H9 (cell line): ENCODE data around the gene CCDC12. TPM values are rescaled to one million over a fixed set of nuclear protein-coding genes. Genes with fewer than 3 reads are reported as not detected.

ENCODE experiments used
- DNase-seq: peaks from one replicate; pipeline ENCODE4 v3.0.0-alpha.2; 2017
- H2AFZ ChIP-seq: one replicate; pipeline ENCODE4 v1.6.1; 2013; ENCODE audit warnings: mild to moderate bottlenecking, low read length, control low read depth, moderate library complexity
- H2AK5ac ChIP-seq: 2 replicates; pipeline ENCODE4 v1.6.1; 2013; ENCODE audit warnings: low read length, control low read depth, mixed read lengths; ENCODE audit not compliant: insufficient read length
- H2BK120ac ChIP-seq: one replicate; pipeline ENCODE4 v1.6.1; 2013; ENCODE audit warnings: low read depth, mild to moderate bottlenecking, low read length, control low read depth, inconsistent platforms; ENCODE audit not compliant: poor library complexity, severe bottlenecking
- H2BK12ac ChIP-seq: 2 replicates; pipeline ENCODE4 v1.6.1; 2013; ENCODE audit warnings: low read length, control low read depth, mixed read lengths, low read depth; ENCODE audit not compliant: insufficient read length
- H2BK15ac ChIP-seq: 2 replicates; pipeline ENCODE4 v1.6.1; 2013; ENCODE audit warnings: low read depth, low read length, control low read depth
- H2BK20ac ChIP-seq: one replicate; pipeline ENCODE4 v1.6.1; 2013; ENCODE audit warnings: low read depth, mild to moderate bottlenecking, low read length, control low read depth, inconsistent platforms; ENCODE audit not compliant: poor library complexity, severe bottlenecking
- H2BK5ac ChIP-seq: 2 replicates; pipeline ENCODE4 v1.6.1; 2013; ENCODE audit warnings: low read length, control low read depth, mixed read lengths; ENCODE audit not compliant: insufficient read length
- H3K14ac ChIP-seq: 2 replicates; pipeline ENCODE4 v1.6.1; 2013; ENCODE audit warnings: low read length, control low read depth; ENCODE audit not compliant: insufficient read depth
- H3K18ac ChIP-seq: 2 replicates; pipeline ENCODE4 v1.6.1; 2013; ENCODE audit warnings: low read depth, mild to moderate bottlenecking, mixed read lengths, low read length, control low read depth; ENCODE audit not compliant: insufficient read length
- H3K23ac ChIP-seq: 2 replicates; pipeline ENCODE4 v1.6.1; 2013; ENCODE audit warnings: low read length, control low read depth, mixed read lengths, low read depth; ENCODE audit not compliant: insufficient read length
- H3K23me2 ChIP-seq: 2 replicates; pipeline ENCODE4 v1.6.1; 2013; ENCODE audit warnings: low read depth, mild to moderate bottlenecking, mixed read lengths, low read length, control low read depth; ENCODE audit not compliant: insufficient read length, poor library complexity, severe bottlenecking
- H3K27ac ChIP-seq: 2 replicates; pipeline ENCODE4 v1.5.1; 2013; ENCODE audit warnings: low read length, control low read depth, mixed read lengths, low read depth; ENCODE audit not compliant: insufficient read length
- H3K27me3 ChIP-seq: 2 replicates; pipeline ENCODE4 v1.6.1; 2013; ENCODE audit warnings: low read length, control low read depth, inconsistent platforms; ENCODE audit not compliant: insufficient read depth
- H3K4ac ChIP-seq: 2 replicates; pipeline ENCODE4 v1.6.1; 2013; ENCODE audit warnings: low read depth, mild to moderate bottlenecking, control low read depth, inconsistent platforms, low read length, moderate library complexity
- H3K4me1 ChIP-seq: 2 replicates; pipeline ENCODE4 v1.6.1; 2013; ENCODE audit warnings: low read length, control low read depth, inconsistent platforms; ENCODE audit not compliant: insufficient read depth
- H3K4me2 ChIP-seq: 2 replicates; pipeline ENCODE4 v1.6.1; 2013; ENCODE audit warnings: low read length, control low read depth, mixed read lengths; ENCODE audit not compliant: insufficient read length, insufficient read depth
- H3K56ac ChIP-seq: 2 replicates; pipeline ENCODE4 v1.6.1; 2013; ENCODE audit warnings: low read depth, mild to moderate bottlenecking, mixed read lengths, low read length, control low read depth; ENCODE audit not compliant: insufficient read length
- H3K79me1 ChIP-seq: 2 replicates; pipeline ENCODE4 v1.6.1; 2013; ENCODE audit warnings: low read depth, mild to moderate bottlenecking, moderate library complexity, low read length, control low read depth, inconsistent platforms; ENCODE audit not compliant: insufficient read depth, poor library complexity, severe bottlenecking
- H3K79me2 ChIP-seq: 2 replicates; pipeline ENCODE4 v1.6.1; 2013; ENCODE audit warnings: low read length, control low read depth, inconsistent platforms; ENCODE audit not compliant: insufficient read depth
- H3K9ac ChIP-seq: 2 replicates; pipeline ENCODE4 v1.6.1; 2013; ENCODE audit warnings: low read length, control low read depth, mixed read lengths; ENCODE audit not compliant: insufficient read length; ENCODE audit errors: extremely low read depth
- H3K9me3 ChIP-seq: one replicate; pipeline ENCODE4 v1.6.1; 2013; ENCODE audit warnings: low read depth, low read length, inconsistent platforms; ENCODE audit not compliant: control insufficient read depth
- H3T11ph ChIP-seq: one replicate; pipeline ENCODE4 v1.6.1; 2013; ENCODE audit warnings: mild to moderate bottlenecking, low read length, control low read depth, inconsistent platforms
- H4K20me1 ChIP-seq: one replicate; pipeline ENCODE4 v1.6.1; 2013; ENCODE audit not compliant: control insufficient read depth, insufficient read length, insufficient read depth
- H4K5ac ChIP-seq: 2 replicates; pipeline ENCODE4 v1.6.1; 2013; ENCODE audit warnings: low read depth, mild to moderate bottlenecking, mixed read lengths, low read length, control low read depth; ENCODE audit not compliant: insufficient read length
- H4K8ac ChIP-seq: replicated peaks from 2 replicates; pipeline ENCODE4 v1.6.1; 2013; ENCODE audit warnings: low read length, control low read depth, mixed read lengths, low read depth; ENCODE audit not compliant: insufficient read length
- H4K91ac ChIP-seq: 2 replicates; pipeline ENCODE4 v1.6.1; 2013; ENCODE audit warnings: low read depth, mild to moderate bottlenecking, moderate library complexity, mixed read lengths, low read length, control low read depth; ENCODE audit not compliant: insufficient read length
- H3K27ac Mint-ChIP-seq, 3 experiments: 2 replicates in 2 of 3; 3 replicates in 1 of 3; pipeline ENCODE4 v1.8.0; 2020 to 2021; ENCODE audit warnings: mixed read lengths in 3 of 3, mild to moderate bottlenecking in 1 of 3, moderate library complexity in 1 of 3
- H3K27me3 Mint-ChIP-seq: 2 replicates; pipeline ENCODE4 v1.8.0; 2021; ENCODE audit warnings: low read depth, mild to moderate bottlenecking, moderate library complexity, mixed read lengths
- H3K36me3 Mint-ChIP-seq, 3 experiments: 2 replicates in 2 of 3; 3 replicates in 1 of 3; pipeline ENCODE4 v1.8.0; 2020 to 2021; ENCODE audit warnings: low read depth in 3 of 3, mixed read lengths in 3 of 3; ENCODE audit not compliant: insufficient read depth in 1 of 3
- H3K4me1 Mint-ChIP-seq, 2 experiments: 2 replicates each; pipeline ENCODE4 v1.8.0; 2020; ENCODE audit warnings: mixed read lengths in 2 of 2
- H3K4me3 Mint-ChIP-seq, 2 experiments: 2 replicates in 1 of 2; 3 replicates in 1 of 2; pipeline ENCODE4 v1.8.0; 2020 to 2021; ENCODE audit warnings: mild to moderate bottlenecking in 2 of 2, mixed read lengths in 2 of 2, moderate library complexity in 1 of 2
- H3K9me3 Mint-ChIP-seq, 2 experiments: 2 replicates in 1 of 2; 3 replicates in 1 of 2; pipeline ENCODE4 v1.8.0; 2020; ENCODE audit warnings: mild to moderate bottlenecking in 2 of 2, mixed read lengths in 2 of 2, moderate library complexity in 1 of 2
- WGBS: extraction: QIAGEN DNeasy Blood & Tissue Kit; methylation state at CpG from one replicate; pipeline ENCODE4 v1.1.7; 2013; ENCODE audit warnings: missing lambda C conversion rate, low lambda C conversion rate, mixed read lengths; ENCODE audit not compliant: insufficient read length; ENCODE audit errors: extremely low coverage; 5-methylcytosine and 5-hydroxymethylcytosine counted together
- total RNA-seq: library from RNA; stranded (reverse); gene quantifications from 2 replicates; pipeline ENCODE4 v1.2.1, GENCODE V29; 2021
- TF ChIP-seq, protein P1 (sequence below): fragments of 200-600 bp; sonication (generic); conservative IDR thresholded peaks from 3 replicates; pipeline ENCODE4 v1.8.0; 2021; ENCODE audit warnings: antibody characterized with exemption, mild to moderate bottlenecking

The CCDC12 gene
- total RNA-seq, 1 experiment from 2014 or later: 54.0 TPM

DNA sequence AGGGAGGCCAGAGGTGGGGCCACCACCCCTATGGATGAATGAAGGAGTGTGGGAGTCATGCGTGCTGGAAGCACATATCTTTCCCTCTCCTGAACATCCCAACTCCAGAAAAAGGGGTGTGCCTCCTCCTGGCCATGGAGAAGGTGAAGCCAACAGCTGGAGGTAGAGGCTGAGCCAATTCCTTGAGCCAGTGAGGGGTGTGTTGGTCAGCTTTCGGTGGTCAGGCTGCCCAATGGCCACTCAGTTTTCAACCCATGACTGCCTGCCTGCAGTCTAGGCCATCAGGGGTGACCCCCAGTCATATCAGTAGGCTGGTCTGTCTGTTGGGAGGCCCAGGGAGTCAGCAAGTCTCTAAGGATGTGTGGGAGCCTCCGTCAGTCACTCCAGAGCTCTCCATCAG lies 85.4 kb downstream of the CCDC12 start:
- no peak overlapping the region for H2AK5ac ChIP-seq
- no peak overlapping the region for H3K56ac ChIP-seq
- no peak overlapping the region for H4K8ac ChIP-seq
- H3K27ac ChIP-seq: no peak overlapping the region
- H3K27me3 ChIP-seq: peaks cover 25% of the 10 kb centered on the region; the same call in 1 of the 2 replicates
- Mint-ChIP-seq H3K27me3 (peaks cover 99% of the 10 kb centered on the region), H3K27ac (no peak overlapping the region), H3K4me3 (peak overlapping the region in 1 of 2 experiments; percentile 54; a peak in 1 of 5 replicates), H3K9me3 (no peaks in the 10 kb centered on the region; a peak in 1 of 5 replicates), H3K36me3 (no peaks in the 10 kb centered on the region), H3K4me1 (peaks cover 22 to 25% of the 10 kb centered on the region in 2 experiments)
- no peaks in the 10 kb centered on the region; the same call in 1 of the 2 replicates for H3K4me1 ChIP-seq
- no peak for DNase-seq
- no peak overlapping the region for H3K4me2 ChIP-seq
- no peak overlapping the region for H2BK12ac ChIP-seq
- H3K9me3 ChIP-seq: no peaks in the 10 kb centered on the region
- TF ChIP-seq, protein P1, sequence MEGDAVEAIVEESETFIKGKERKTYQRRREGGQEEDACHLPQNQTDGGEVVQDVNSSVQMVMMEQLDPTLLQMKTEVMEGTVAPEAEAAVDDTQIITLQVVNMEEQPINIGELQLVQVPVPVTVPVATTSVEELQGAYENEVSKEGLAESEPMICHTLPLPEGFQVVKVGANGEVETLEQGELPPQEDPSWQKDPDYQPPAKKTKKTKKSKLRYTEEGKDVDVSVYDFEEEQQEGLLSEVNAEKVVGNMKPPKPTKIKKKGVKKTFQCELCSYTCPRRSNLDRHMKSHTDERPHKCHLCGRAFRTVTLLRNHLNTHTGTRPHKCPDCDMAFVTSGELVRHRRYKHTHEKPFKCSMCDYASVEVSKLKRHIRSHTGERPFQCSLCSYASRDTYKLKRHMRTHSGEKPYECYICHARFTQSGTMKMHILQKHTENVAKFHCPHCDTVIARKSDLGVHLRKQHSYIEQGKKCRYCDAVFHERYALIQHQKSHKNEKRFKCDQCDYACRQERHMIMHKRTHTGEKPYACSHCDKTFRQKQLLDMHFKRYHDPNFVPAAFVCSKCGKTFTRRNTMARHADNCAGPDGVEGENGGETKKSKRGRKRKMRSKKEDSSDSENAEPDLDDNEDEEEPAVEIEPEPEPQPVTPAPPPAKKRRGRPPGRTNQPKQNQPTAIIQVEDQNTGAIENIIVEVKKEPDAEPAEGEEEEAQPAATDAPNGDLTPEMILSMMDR: no peak
- no peak overlapping the region for H3K18ac ChIP-seq
- no peak overlapping the region for H2BK15ac ChIP-seq
- peaks cover 8% of the 10 kb centered on the region for H3K23me2 ChIP-seq
- no peak overlapping the region for H3T11ph ChIP-seq
- no peak overlapping the region for H4K5ac ChIP-seq
- no peak overlapping the region for H3K9ac ChIP-seq
- H4K20me1 ChIP-seq: no peaks in the 10 kb centered on the region
- no CpG with 5 or more reads among the region's 3 CpGs for WGBS
- H2AFZ ChIP-seq: no peak overlapping the region
- no peak overlapping the region for H3K14ac ChIP-seq
- H3K4ac ChIP-seq: no peak overlapping the region
- H3K79me2 ChIP-seq: no peaks in the 10 kb centered on the region
- H3K79me1 ChIP-seq: no peaks in the 10 kb centered on the region
- H2BK20ac ChIP-seq: no peak overlapping the region
- H2BK5ac ChIP-seq: no peak overlapping the region
- H3K23ac ChIP-seq: no peak overlapping the region
- no peak overlapping the region for H4K91ac ChIP-seq
- no peak overlapping the region for H2BK120ac ChIP-seq
